Measurements from ENCODE around the gene CAVIN3. TPM values are rescaled to one million over a fixed set of nuclear protein-coding genes. Genes with fewer than 3 reads are reported as not detected.

The CAVIN3 gene
- total RNA-seq, 1 donor from 2014 or later, result 498 TPM

- H3K4me3 ChIP-seq (ENCODE audit: low read depth, low read length), result no peak overlapping the region
- no peak for DNase-seq (ENCODE audit: low read depth)
- no peak for TF ChIP-seq CTCF (conservative IDR thresholded peaks at IDR 0.05; ENCODE audit: low read depth, low read length)
Measured at GRCh38 chr11:6273188-6273587, 47.1 kb downstream of the CAVIN3 start.

- no peak for DNase-seq (ENCODE audit: low read depth)
- no peak overlapping the region for H3K4me3 ChIP-seq (ENCODE audit: low read depth, low read length)
- no peak for TF ChIP-seq CTCF (conservative IDR thresholded peaks at IDR 0.05; ENCODE audit: low read depth, low read length)
Measured at GRCh38 chr11:6271598-6271997, 48.7 kb downstream of the CAVIN3 start.

GRCh38 chr11:6270584-6271246 is 49.6 kb downstream of the CAVIN3 start:
- no peak overlapping the region for H3K4me3 ChIP-seq (ENCODE audit: low read depth, low read length)
- no peak for DNase-seq (ENCODE audit: low read depth)
- TF ChIP-seq CTCF (conservative IDR thresholded peaks at IDR 0.05; ENCODE audit: low read depth, low read length), result no peak

- no peak for DNase-seq (ENCODE audit: low read depth)
- TF ChIP-seq CTCF (conservative IDR thresholded peaks at IDR 0.05; ENCODE audit: low read depth, low read length), result no peak
- no peak overlapping the region for H3K4me3 ChIP-seq (ENCODE audit: low read depth, low read length)
Measured at GRCh38 chr11:6269994-6270393, 50.3 kb downstream of the CAVIN3 start.

Other genes starting within 250 kb of the CAVIN3 start
- not detected in 2 replicates for gene OR56B4, start 212.8 kb downstream of the CAVIN3 start, total RNA-seq
- not detected in 2 replicates for gene OR52B2, start 150.2 kb downstream of the CAVIN3 start, total RNA-seq
- not detected in 2 replicates for gene OR52W1, start 121.3 kb downstream of the CAVIN3 start, total RNA-seq
- not detected in 2 replicates for gene C11orf42, start 114.9 kb downstream of the CAVIN3 start, total RNA-seq
- 9.6 and 15.6 TPM in 2 replicates for gene FHIP1B, start 85.9 kb downstream of the CAVIN3 start, total RNA-seq
- gene CNGA4, start 81.4 kb downstream of the CAVIN3 start, total RNA-seq, result not detected in 2 replicates
- not detected in 2 replicates for gene CCKBR, start 60.7 kb downstream of the CAVIN3 start, total RNA-seq
- 22.5 and 24.3 TPM in 2 replicates for gene SMPD1, start 70.0 kb upstream of the CAVIN3 start, total RNA-seq
- 24.7 and 28.3 TPM in 2 replicates for gene APBB1, start 98.6 kb upstream of the CAVIN3 start, total RNA-seq
- 0.06 and 1.0 TPM in 2 replicates for gene HPX, start 120.5 kb upstream of the CAVIN3 start, total RNA-seq
- 10.0 and 31.0 TPM in 2 replicates for gene TRIM3, start 153.4 kb upstream of the CAVIN3 start, total RNA-seq
- gene ARFIP2, start 160.8 kb upstream of the CAVIN3 start, total RNA-seq, result 55.2 and 57.7 TPM in 2 replicates
- 27.0 and 34.9 TPM in 2 replicates for gene TIMM10B, start 161.0 kb upstream of the CAVIN3 start, total RNA-seq
- gene DNHD1, start 176.8 kb upstream of the CAVIN3 start, total RNA-seq, result 1.0 and 1.2 TPM in 2 replicates